Measurements from ENCODE around the gene PABPN1. TPM values are rescaled to one million over a fixed set of nuclear protein-coding genes. Genes with fewer than 3 reads are reported as not detected.

PABPN1 gene
- total and polyA plus RNA-seq, 2 of the 13 experiments (the other 11 are each of a cell fraction or from before 2014, with no cell fraction given), result 233 to 524 TPM

GRCh38 chr14:23286020-23286901, 35.0 kb upstream of the PABPN1 start, which contains the start of gene HOMEZ (continued):
- TF ChIP-seq POGK (CRISPR knock-in tag; conservative IDR thresholded peaks at IDR 0.05) (peak; percentile 93), THYN1 (CRISPR knock-in tag; IDR thresholded peaks at IDR 0.05; ENCODE audit: borderline replicate concordance, low read depth) (no peak), USF2 (IDR thresholded peaks at IDR 0.05; ENCODE audit: low read depth, low read length) (peak; percentile 3; the same call in 1 of the 2 replicates), USF2 (CRISPR knock-in tag; IDR thresholded peaks at IDR 0.05; ENCODE audit: borderline replicate concordance) (peak; percentile 54; the same call in 1 of the 2 replicates), HMG20B (CRISPR knock-in tag; conservative IDR thresholded peaks at IDR 0.05) (peak; percentile 50; the same call in 1 of the 2 replicates), ZNF597 (CRISPR knock-in tag; IDR thresholded peaks at IDR 0.05) (no peak), KDM5B (CRISPR knock-in tag; IDR thresholded peaks at IDR 0.05; ENCODE audit: borderline replicate concordance) (peak; percentile 97), ZNF781 (CRISPR knock-in tag; IDR thresholded peaks at IDR 0.05; ENCODE audit: borderline replicate concordance, not compliant biosample characterization) (peak; percentile 30), ZNF350 (CRISPR knock-in tag; IDR thresholded peaks at IDR 0.05; ENCODE audit: borderline replicate concordance, low read depth) (peak; percentile 85; the same call in 1 of the 2 replicates), SCMH1 (CRISPR knock-in tag; IDR thresholded peaks at IDR 0.05; ENCODE audit: borderline replicate concordance) (no peak), ZNF124 (CRISPR knock-in tag; IDR thresholded peaks at IDR 0.05) (peak; percentile 68), ZMAT5 (CRISPR knock-in tag; IDR thresholded peaks at IDR 0.05; ENCODE audit: borderline replicate concordance, low read depth) (no peak), KDM2A (CRISPR knock-in tag; IDR thresholded peaks at IDR 0.05; ENCODE audit: borderline replicate concordance, low read depth) (peak; percentile 95), CHCHD3 (CRISPR knock-in tag; IDR thresholded peaks at IDR 0.05) (peak; percentile 96; the same call in 1 of the 2 replicates), ZXDC (CRISPR knock-in tag; IDR thresholded peaks at IDR 0.05) (no peak; the same call in 1 of the 2 replicates), GTF3A (CRISPR knock-in tag; conservative IDR thresholded peaks at IDR 0.05) (no peak), KDM5A (IDR thresholded peaks at IDR 0.05; ENCODE audit: borderline replicate concordance, low read length) (peak; percentile 65; the same call in 1 of the 2 replicates), ELF1 (CRISPR knock-in tag; IDR thresholded peaks at IDR 0.05) (peak; percentile 45; the same call in 1 of the 2 replicates), EEA1 (CRISPR knock-in tag; IDR thresholded peaks at IDR 0.05; ENCODE audit: borderline replicate concordance) (peak; percentile 82; the same call in 1 of the 2 replicates)
